Esophagus squamous epithelium (tissue), 5 donors: ENCODE data around the gene HIPK1. TPM values are rescaled to one million over a fixed set of nuclear protein-coding genes. Genes with fewer than 3 reads are reported as not detected.

Experiments
- DNase-seq: peaks from one replicate; lab custom pipeline; 2025; lab: John Stamatoyannopoulos, UW
- H3K27ac ChIP-seq, 4 donors: fragments of 200-600 bp; sonication (generic); one replicate each; pipeline ENCODE4 v1.5.1; 2016 to 2019; ENCODE audit warnings: mild to moderate bottlenecking in 1 of 4
- H3K27me3 ChIP-seq, 4 donors: fragments of 200-600 bp; sonication (generic); 1 replicate in 3 of 4; 2 replicates in 1 of 4; pipeline versions ENCODE4 v1.5.1 to v1.6.0; 2017 to 2021; ENCODE audit warnings: antibody characterized with exemption in 1 of 4
- H3K36me3 ChIP-seq, 3 donors: fragments of 200-600 bp; sonication (generic); one replicate each; pipeline ENCODE4 v1.5.1; 2016 to 2019
- H3K4me1 ChIP-seq, 3 donors: fragments of 200-600 bp; sonication (generic); one replicate each; pipeline ENCODE4 v1.5.1; 2017 to 2019
- H3K4me3 ChIP-seq, 4 donors: fragments of 200-600 bp; sonication (generic); 1 replicate in 3 of 4; 2 replicates in 1 of 4; pipeline ENCODE4 v1.5.1; 2016 to 2019; ENCODE audit warnings: mild to moderate bottlenecking in 2 of 4, moderate library complexity in 1 of 4
- H3K9me3 ChIP-seq, 3 donors: fragments of 200-600 bp; sonication (generic); one replicate each; pipeline ENCODE4 v1.5.1; 2016 to 2019
- CTCF ChIP-seq, 6 experiments: fragments of 450-650 bp in 4 of 6; fragments of 200-600 bp in 2 of 6; sonication (generic) in 2 of 6; IDR thresholded peaks; one replicate each; pipeline ENCODE4 v1.5.1; 2016 to 2019; ENCODE audit warnings: antibody characterized with exemption in 6 of 6, mild to moderate bottlenecking in 4 of 6, moderate library complexity in 4 of 6
- POLR2A ChIP-seq, 4 donors: fragments of 450-650 bp; IDR thresholded peaks; one replicate each; pipeline ENCODE4 v1.6.1; 2017; ENCODE audit warnings: antibody characterized with exemption in 4 of 4, mild to moderate bottlenecking in 4 of 4, moderate library complexity in 3 of 4
- WGBS, 2 donors: methylation state at CpG; one replicate each; pipeline ENCODE4 v1.1.5; 2018; 5-methylcytosine and 5-hydroxymethylcytosine counted together
- intact Hi-C: fragments of 100-400 bp; cut with DNase I; formaldehyde crosslinking; loops from one replicate; pipeline ENCODE4 v1.15.0; 2022
- total RNA-seq, 4 donors: library from RNA; depleted of rRNA; stranded (reverse); fragments of >200 nt; gene quantifications; one replicate each; pipeline ENCODE4 v1.1.0, GENCODE V29; 2016
- donor health status: DM: yes; HTN: yes; CAD: no.

HIPK1 gene
- total RNA-seq, 4 donors from 2014 or later: 34.1 to 46.5 (median 43.6) TPM

DNA sequence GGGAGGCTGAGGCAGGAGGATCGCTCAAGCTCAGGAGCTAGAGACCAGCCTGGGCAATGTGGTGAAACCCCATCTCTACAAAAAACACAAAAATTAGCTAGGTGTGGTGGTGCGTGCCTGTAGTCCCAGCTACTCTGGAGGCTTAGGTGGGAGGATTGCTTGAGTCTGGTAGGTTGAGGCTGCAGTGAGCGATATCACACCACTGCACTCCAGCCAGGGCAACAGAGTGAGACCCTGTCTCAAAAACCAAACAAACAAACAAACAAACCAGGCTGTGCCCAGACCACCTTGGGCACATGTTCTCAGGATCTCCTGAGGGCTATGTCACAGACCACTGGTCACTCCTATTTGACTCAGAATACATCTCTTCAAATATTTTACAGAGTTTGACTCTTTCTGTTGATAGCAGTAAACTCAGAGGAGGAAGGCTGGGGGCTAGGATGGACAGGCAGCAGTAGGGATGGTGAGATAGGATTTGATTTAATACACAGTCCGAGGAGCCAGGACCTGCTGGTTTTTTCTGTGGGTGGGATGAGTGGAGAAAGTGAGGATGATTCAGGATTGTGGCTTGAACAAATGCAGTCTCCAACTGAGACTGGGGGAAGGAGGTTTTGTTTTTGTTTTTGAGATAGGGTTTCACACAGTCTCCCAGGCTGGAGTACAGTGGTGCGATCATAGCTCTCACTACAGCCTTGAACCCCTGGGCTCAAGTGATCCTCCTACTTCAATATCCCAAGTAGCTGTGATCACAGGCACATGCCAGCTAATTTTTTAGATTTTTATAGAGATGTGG lies 96.7 kb downstream of the HIPK1 start:
- no peak overlapping the region for H3K4me3 ChIP-seq
- no peaks in the 10 kb centered on the region for H3K27me3 ChIP-seq
- 82 to 88% methylated on average over 2 to 5 of the region's 5 CpGs for WGBS, 2 donors
- no peaks in the 10 kb centered on the region for H3K9me3 ChIP-seq
- H3K4me1 ChIP-seq: no peaks in the 10 kb centered on the region
- H3K36me3 ChIP-seq: no peaks in the 10 kb centered on the region
- H3K27ac ChIP-seq: no peak overlapping the region
- intact Hi-C loops: no loop called here
- no peak for TF ChIP-seq CTCF (IDR thresholded peaks at IDR 0.05)
- no peak for TF ChIP-seq POLR2A (IDR thresholded peaks at IDR 0.05)
- DNase-seq: no peak

- H3K4me1 ChIP-seq: no peaks in the 10 kb centered on the region
- TF ChIP-seq CTCF (IDR thresholded peaks at IDR 0.05) (no peak), POLR2A (IDR thresholded peaks at IDR 0.05) (no peak)
- intact Hi-C loops: no loop called here
- no peaks in the 10 kb centered on the region for H3K27me3 ChIP-seq
- no peak for DNase-seq
- H3K36me3 ChIP-seq: no peaks in the 10 kb centered on the region
- 60 to 79% methylated on average over 6 of the region's 6 CpGs for WGBS, 2 donors
- no peak overlapping the region for H3K4me3 ChIP-seq
- H3K27ac ChIP-seq: no peak overlapping the region
- H3K9me3 ChIP-seq: no peaks in the 10 kb centered on the region
These were observed 97.7 kb downstream of the HIPK1 start for GRCh38 chr1:114026797-114027196.

Other genes with a start within 250 kb of the HIPK1 start
- 1 to 10 TPM; 3.6 to 9.5 (median 5.9) TPM for gene PHTF1, start 169.8 kb upstream of the HIPK1 start, total RNA-seq
- gene RSBN1, start 116.8 kb upstream of the HIPK1 start, total RNA-seq: 10 to 100 TPM in 3 of 4 donors, 1 to 10 TPM in 1; 8.0 to 18.7 (median 10.6) TPM
- gene PTPN22, start 57.6 kb upstream of the HIPK1 start, total RNA-seq: 1 to 10 TPM; 1.1 to 5.7 (median 1.9) TPM
- gene BCL2L15, start 41.7 kb upstream of the HIPK1 start, total RNA-seq: 1 to 10 TPM in 3 of 4 donors, under 1 TPM in 1; 0.76 to 6.8 (median 3.4) TPM
- 10 to 100 TPM in 2 of 4 donors, 1 to 10 TPM in 2; 8.2 to 15.3 (median 11.5) TPM for gene AP4B1, start 24.5 kb upstream of the HIPK1 start, total RNA-seq
- gene DCLRE1B, start 24.0 kb upstream of the HIPK1 start, total RNA-seq: 1 to 10 TPM; 2.7 to 6.5 (median 4.7) TPM
- gene OLFML3, start 50.1 kb downstream of the HIPK1 start, total RNA-seq: 10 to 100 TPM in 2 of 4 donors, 1 to 10 TPM in 2; 1.2 to 62.0 (median 9.9) TPM
- not detected for gene SYT6, start 224.5 kb downstream of the HIPK1 start, total RNA-seq